Right atrium auricular region (tissue), 2 donors: ENCODE data around the gene DCDC1. TPM values are rescaled to one million over a fixed set of nuclear protein-coding genes. Genes with fewer than 3 reads are reported as not detected.

Experiments
- DNase-seq: peaks from one replicate; pipeline ENCODE4 v3.0.0-alpha.2; 2019; ENCODE audit warnings: low spot score
- H3K27ac ChIP-seq, 2 donors: fragments of 200-600 bp; sonication (generic); 1 replicate in 1 of 2; 2 replicates in 1 of 2; pipeline ENCODE4 v1.5.1; 2016 to 2019
- H3K27me3 ChIP-seq, 2 donors: fragments of 200-600 bp; sonication (generic); one replicate each; pipeline versions ENCODE4 v1.5.1 to v1.6.0; 2017 to 2019
- H3K36me3 ChIP-seq: fragments of 200-600 bp; sonication (generic); one replicate; pipeline ENCODE4 v1.5.1; 2016
- H3K4me1 ChIP-seq, 2 donors: fragments of 200-600 bp; sonication (generic); one replicate each; pipeline versions ENCODE4 v1.5.1 to v1.6.0; 2017 to 2019
- H3K4me3 ChIP-seq, 2 donors: fragments of 200-600 bp; sonication (generic); 1 replicate in 1 of 2; 2 replicates in 1 of 2; pipeline ENCODE4 v1.5.1; 2017 to 2019; ENCODE audit warnings: mild to moderate bottlenecking in 1 of 2, moderate library complexity in 1 of 2
- H3K9me3 ChIP-seq, 2 donors: fragments of 200-600 bp; sonication (generic); one replicate each; pipeline ENCODE4 v1.5.1; 2019
- CTCF ChIP-seq, 2 donors: fragments of 200-600 bp; sonication (generic); IDR thresholded peaks; one replicate each; pipeline ENCODE4 v1.5.1; 2019; ENCODE audit warnings: antibody characterized with exemption in 2 of 2
- total RNA-seq, 2 donors: library from RNA; depleted of rRNA; stranded (reverse); fragments of >200 nt; gene quantifications; one replicate each; pipeline ENCODE4 v1.1.0, GENCODE V29; 2016

DCDC1 gene
- total RNA-seq, 2 donors from 2014 or later: 0.15 to 0.24 TPM

- Histone ChIP-seq H3K4me1 (no peaks in the 10 kb centered on the region), H3K36me3 (no peaks in the 10 kb centered on the region), H3K9me3 (peaks cover 0 to 3% of the 10 kb centered on the region in 2 donors), H3K4me3 (no peak overlapping the region), H3K27me3 (no peaks in the 10 kb centered on the region), H3K27ac (no peak overlapping the region)
- DNase-seq: no peak
- TF ChIP-seq CTCF (IDR thresholded peaks at IDR 0.05): no peak
These were observed 115.1 kb downstream of the DCDC1 start for GRCh38 chr11:31254415-31254814.

- DNase-seq: no peak
- Histone ChIP-seq H3K27me3 (no peaks in the 10 kb centered on the region), H3K9me3 (peaks cover 0 to 3% of the 10 kb centered on the region in 2 donors), H3K4me3 (no peak overlapping the region), H3K4me1 (no peaks in the 10 kb centered on the region), H3K27ac (no peak overlapping the region), H3K36me3 (no peaks in the 10 kb centered on the region)
- no peak for TF ChIP-seq CTCF (IDR thresholded peaks at IDR 0.05)
These were observed 120.8 kb downstream of the DCDC1 start for GRCh38 chr11:31248768-31249167.

- H3K27me3 ChIP-seq: no peaks in the 10 kb centered on the region
These were observed 122.2 kb downstream of the DCDC1 start for GRCh38 chr11:31247321-31247720.

GRCh38 chr11:31246451-31247165, 122.9 kb downstream of the DCDC1 start:
- Histone ChIP-seq H3K4me1 (no peaks in the 10 kb centered on the region), H3K36me3 (no peaks in the 10 kb centered on the region), H3K4me3 (no peak overlapping the region), H3K9me3 (no peaks in the 10 kb centered on the region), H3K27ac (no peak overlapping the region), H3K27me3 (no peaks in the 10 kb centered on the region)
- no peak for TF ChIP-seq CTCF (IDR thresholded peaks at IDR 0.05)
- DNase-seq: no peak

More at GRCh38 chr11:31247321-31247720, 122.2 kb downstream of the DCDC1 start:
- no peak for TF ChIP-seq CTCF (IDR thresholded peaks at IDR 0.05)
- DNase-seq: no peak
- H3K9me3 ChIP-seq: no peaks in the 10 kb centered on the region
- no peak overlapping the region for H3K4me3 ChIP-seq
- H3K4me1 ChIP-seq: no peaks in the 10 kb centered on the region
- no peak overlapping the region for H3K27ac ChIP-seq
- no peaks in the 10 kb centered on the region for H3K36me3 ChIP-seq

- no peaks in the 10 kb centered on the region for H3K36me3 ChIP-seq
- no peak overlapping the region for H3K4me3 ChIP-seq
- no peak for DNase-seq
- H3K27me3 ChIP-seq: no peaks in the 10 kb centered on the region
- H3K9me3 ChIP-seq: no peaks in the 10 kb centered on the region
- no peak for TF ChIP-seq CTCF (IDR thresholded peaks at IDR 0.05)
- no peaks in the 10 kb centered on the region for H3K4me1 ChIP-seq
- H3K27ac ChIP-seq: no peak overlapping the region
These were observed 125.8 kb downstream of the DCDC1 start for GRCh38 chr11:31243706-31244105.
